ENCODE measurements around the gene ONECUT3.

Gene ONECUT3

GRCh38 chr19:1807030-1807694 is 53.9 kb downstream of the ONECUT3 start:
- H3K27ac Mint-ChIP-seq: no peak overlapping the region
- H3K36me3 Mint-ChIP-seq: no peaks in the 10 kb centered on the region
- H3K27me3 Mint-ChIP-seq: no peaks in the 10 kb centered on the region
- no peak for ATAC-seq
- no peaks in the 10 kb centered on the region for H3K9me3 Mint-ChIP-seq
- H3K4me3 Mint-ChIP-seq: no peak overlapping the region
- peaks cover 9% of the 10 kb centered on the region for H3K4me1 Mint-ChIP-seq

- Mint-ChIP-seq H3K36me3 (no peaks in the 10 kb centered on the region), H3K4me3 (no peak overlapping the region), H3K27ac (no peak overlapping the region), H3K27me3 (no peaks in the 10 kb centered on the region), H3K9me3 (no peaks in the 10 kb centered on the region), H3K4me1 (peaks cover 15% of the 10 kb centered on the region)
- ATAC-seq: no peak
These were observed 54.5 kb downstream of the ONECUT3 start for GRCh38 chr19:1807695-1808394.

GRCh38 chr19:1808395-1808731 is 55.1 kb downstream of the ONECUT3 start:
- ATAC-seq: no peak
- Mint-ChIP-seq H3K27me3 (no peaks in the 10 kb centered on the region), H3K36me3 (no peaks in the 10 kb centered on the region)

GRCh38 chr19:1809678-1810077 is 56.4 kb downstream of the ONECUT3 start:
- H3K9me3 Mint-ChIP-seq: no peaks in the 10 kb centered on the region

More at GRCh38 chr19:1808395-1808731, 55.1 kb downstream of the ONECUT3 start:
- H3K9me3 Mint-ChIP-seq: no peaks in the 10 kb centered on the region
- peaks cover 20% of the 10 kb centered on the region for H3K4me1 Mint-ChIP-seq
- H3K4me3 Mint-ChIP-seq: no peak overlapping the region
- H3K27ac Mint-ChIP-seq: no peak overlapping the region

GRCh38 chr19:1810439-1811160 is 57.3 kb downstream of the ONECUT3 start:
- H3K9me3 Mint-ChIP-seq: no peaks in the 10 kb centered on the region
- H3K27ac Mint-ChIP-seq: no peak overlapping the region
- no peak for ATAC-seq
- peaks cover 7% of the 10 kb centered on the region for H3K36me3 Mint-ChIP-seq
- no peaks in the 10 kb centered on the region for H3K27me3 Mint-ChIP-seq
- peaks cover 25% of the 10 kb centered on the region for H3K4me1 Mint-ChIP-seq
- H3K4me3 Mint-ChIP-seq: no peak overlapping the region

More at GRCh38 chr19:1809678-1810077, 56.4 kb downstream of the ONECUT3 start:
- H3K27me3 Mint-ChIP-seq: no peaks in the 10 kb centered on the region
- ATAC-seq: no peak
- peaks cover 25% of the 10 kb centered on the region for H3K4me1 Mint-ChIP-seq
- H3K27ac Mint-ChIP-seq: no peak overlapping the region
- H3K4me3 Mint-ChIP-seq: no peak overlapping the region
- peaks cover under 1% of the 10 kb centered on the region for H3K36me3 Mint-ChIP-seq

- Mint-ChIP-seq H3K9me3 (no peaks in the 10 kb centered on the region), H3K27ac (peak overlapping the region; percentile 55), H3K4me1 (peaks cover 25% of the 10 kb centered on the region), H3K27me3 (no peaks in the 10 kb centered on the region), H3K4me3 (peak overlapping the region; percentile 74), H3K36me3 (peaks cover 13% of the 10 kb centered on the region)
- no peak for ATAC-seq
These were observed 58.2 kb downstream of the ONECUT3 start for GRCh38 chr19:1811472-1811894.

- peak within 1 kb of the TSS; percentile 88 for H3K4me3 Mint-ChIP-seq
- peaks cover 17% of the 10 kb centered on the region for H3K36me3 Mint-ChIP-seq
- peak within 1 kb of the TSS; percentile 55 for H3K27ac Mint-ChIP-seq
- H3K4me1 Mint-ChIP-seq: peaks cover 25% of the 10 kb centered on the region
- no peaks in the 10 kb centered on the region for H3K9me3 Mint-ChIP-seq
- peak; percentile 37 for ATAC-seq
- H3K27me3 Mint-ChIP-seq: no peaks in the 10 kb centered on the region
These were observed 58.7 kb downstream of the ONECUT3 start, which contains the start of gene ATP8B3 for GRCh38 chr19:1811942-1812425. TSS of gene ATP8B3 (minus strand) at chr19:1812276. CDS start at chr19:1811736, 540 bp downstream.

- Mint-ChIP-seq H3K27me3 (no peaks in the 10 kb centered on the region), H3K36me3 (peaks cover 20% of the 10 kb centered on the region), H3K9me3 (no peaks in the 10 kb centered on the region)
These were observed 59.3 kb downstream of the ONECUT3 start for GRCh38 chr19:1812426-1813191.

GRCh38 chr19:1813192-1814182 is 60.2 kb downstream of the ONECUT3 start:
- Mint-ChIP-seq H3K9me3 (no peaks in the 10 kb centered on the region), H3K4me3 (peak overlapping the region; percentile 88), H3K4me1 (peaks cover 25% of the 10 kb centered on the region), H3K27ac (peak overlapping the region; percentile 34), H3K36me3 (peaks cover 27% of the 10 kb centered on the region), H3K27me3 (no peaks in the 10 kb centered on the region)
- no peak for ATAC-seq

More at GRCh38 chr19:1812426-1813191, 59.3 kb downstream of the ONECUT3 start:
- Mint-ChIP-seq H3K4me3 (peak overlapping the region; percentile 88), H3K4me1 (peaks cover 25% of the 10 kb centered on the region), H3K27ac (peak overlapping the region; percentile 34)
- peak; percentile 93 for ATAC-seq

- ATAC-seq: no peak
- H3K4me3 Mint-ChIP-seq: no peak overlapping the region
- H3K36me3 Mint-ChIP-seq: peaks cover 27% of the 10 kb centered on the region
- peaks cover 25% of the 10 kb centered on the region for H3K4me1 Mint-ChIP-seq
- H3K27ac Mint-ChIP-seq: no peak overlapping the region
- no peaks in the 10 kb centered on the region for H3K27me3 Mint-ChIP-seq
- H3K9me3 Mint-ChIP-seq: no peaks in the 10 kb centered on the region
These were observed 61.1 kb downstream of the ONECUT3 start for GRCh38 chr19:1814391-1814790.

- H3K27me3 Mint-ChIP-seq: no peaks in the 10 kb centered on the region
- H3K27ac Mint-ChIP-seq: no peak overlapping the region
- no peak for ATAC-seq
- H3K4me1 Mint-ChIP-seq: peaks cover 25% of the 10 kb centered on the region
- peaks cover 29% of the 10 kb centered on the region for H3K36me3 Mint-ChIP-seq
- H3K4me3 Mint-ChIP-seq: no peak overlapping the region
- no peaks in the 10 kb centered on the region for H3K9me3 Mint-ChIP-seq
These were observed 61.7 kb downstream of the ONECUT3 start for GRCh38 chr19:1814833-1815604.

- Mint-ChIP-seq H3K27ac (no peak overlapping the region), H3K27me3 (no peaks in the 10 kb centered on the region), H3K4me1 (peaks cover 25% of the 10 kb centered on the region), H3K9me3 (no peaks in the 10 kb centered on the region), H3K4me3 (no peak overlapping the region), H3K36me3 (peaks cover 36% of the 10 kb centered on the region)
- no peak for ATAC-seq
These were observed 62.6 kb downstream of the ONECUT3 start for GRCh38 chr19:1815605-1816529.
